ENCODE data around the gene ARHGAP33. TPM values are rescaled to one million over a fixed set of nuclear protein-coding genes. Genes with fewer than 3 reads are reported as not detected.

Gene ARHGAP33
- polyA plus RNA-seq, 1 donor (not counting 4 experiments of a cell fraction or from before 2014, with no cell fraction given) = 0.49 TPM

- Histone ChIP-seq H3K36me3 (ENCODE audit: control insufficient read depth in 2 of 2, extremely low read depth in 1 of 2, insufficient read depth in 2 of 2, low read length in 2 of 2) (peaks cover 61 to 71% of the 10 kb centered on the region in 2 experiments), H3K9me3 (ENCODE audit: control insufficient read depth, low read depth, low read length) (no peaks in the 10 kb centered on the region), H4K20me1 (ENCODE audit: control insufficient read depth, extremely low read depth, insufficient read depth, low read length) (peaks cover 6% of the 10 kb centered on the region), H3K4me3 (ENCODE audit: control insufficient read depth in 2 of 3, extremely low read depth in 1 of 3, insufficient read depth in 2 of 3, low read depth in 1 of 3, low read length in 3 of 3) (no peak overlapping the region), H3K79me2 (ENCODE audit: control insufficient read depth, insufficient read depth, low read length) (peaks cover 2% of the 10 kb centered on the region), H3K9ac (ENCODE audit: control insufficient read depth, extremely low read depth, insufficient read depth, low read length) (no peak overlapping the region), H3K27ac (ENCODE audit: control insufficient read depth, insufficient read depth, low read length) (no peak overlapping the region), H3K27me3 (ENCODE audit: control insufficient read depth, extremely low read depth, insufficient read depth, low read length) (no peaks in the 10 kb centered on the region), H3K4me2 (ENCODE audit: control insufficient read depth, extremely low read depth, insufficient read depth, low read depth, low read length) (no peak overlapping the region), H2AFZ (ENCODE audit: control insufficient read depth, low read length) (no peak overlapping the region), H3K4me1 (ENCODE audit: control insufficient read depth, extremely low read depth, insufficient read depth, low read length) (no peaks in the 10 kb centered on the region), H3K9me1 (ENCODE audit: control insufficient read depth, extremely low read depth, insufficient read depth, low read length) (no peaks in the 10 kb centered on the region)
- TF ChIP-seq EZH2 (IDR thresholded peaks at IDR 0.05; ENCODE audit: low read length) = no peak
- TF ChIP-seq, protein P1, sequence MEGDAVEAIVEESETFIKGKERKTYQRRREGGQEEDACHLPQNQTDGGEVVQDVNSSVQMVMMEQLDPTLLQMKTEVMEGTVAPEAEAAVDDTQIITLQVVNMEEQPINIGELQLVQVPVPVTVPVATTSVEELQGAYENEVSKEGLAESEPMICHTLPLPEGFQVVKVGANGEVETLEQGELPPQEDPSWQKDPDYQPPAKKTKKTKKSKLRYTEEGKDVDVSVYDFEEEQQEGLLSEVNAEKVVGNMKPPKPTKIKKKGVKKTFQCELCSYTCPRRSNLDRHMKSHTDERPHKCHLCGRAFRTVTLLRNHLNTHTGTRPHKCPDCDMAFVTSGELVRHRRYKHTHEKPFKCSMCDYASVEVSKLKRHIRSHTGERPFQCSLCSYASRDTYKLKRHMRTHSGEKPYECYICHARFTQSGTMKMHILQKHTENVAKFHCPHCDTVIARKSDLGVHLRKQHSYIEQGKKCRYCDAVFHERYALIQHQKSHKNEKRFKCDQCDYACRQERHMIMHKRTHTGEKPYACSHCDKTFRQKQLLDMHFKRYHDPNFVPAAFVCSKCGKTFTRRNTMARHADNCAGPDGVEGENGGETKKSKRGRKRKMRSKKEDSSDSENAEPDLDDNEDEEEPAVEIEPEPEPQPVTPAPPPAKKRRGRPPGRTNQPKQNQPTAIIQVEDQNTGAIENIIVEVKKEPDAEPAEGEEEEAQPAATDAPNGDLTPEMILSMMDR (optimal IDR thresholded peaks at IDR 0.05 in 1 of 3, IDR thresholded peaks at IDR 0.05 in 1 of 3, conservative IDR thresholded peaks at IDR 0.05 in 1 of 3; ENCODE audit: extremely low read depth in 1 of 3, insufficient read depth in 2 of 3, low read length in 3 of 3) = no peak
- FAIRE-seq (no peak), DNase-seq (ENCODE audit: low read depth, low spot score) (no peak)
- dilution Hi-C loops (cut with MboI; ENCODE audit: extremely low pct_ligation_motif_present, low sequenced_read_pairs) = no loop called here
Measured at GRCh38 chr19:35734273-35734672, 41.1 kb upstream of the ARHGAP33 start.

DNA sequence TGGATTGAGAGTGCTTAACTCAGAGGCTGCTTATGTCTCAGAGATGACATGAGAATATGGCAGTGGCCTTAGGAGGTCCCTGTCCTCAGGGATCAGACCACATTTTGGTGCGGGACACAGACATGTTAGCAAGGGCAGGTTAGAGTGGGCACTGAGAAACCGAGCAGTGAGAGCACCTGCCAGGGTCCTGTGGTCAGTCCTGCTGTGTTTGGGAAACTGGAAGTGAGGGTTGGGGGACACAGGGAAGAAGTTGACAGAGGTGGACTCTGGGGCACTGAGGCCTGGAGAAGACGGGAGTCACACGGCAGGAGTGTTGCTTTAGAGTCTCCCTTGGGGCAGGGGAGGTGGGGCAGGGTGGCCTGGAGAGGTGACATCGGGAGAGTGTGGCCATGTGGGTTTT is 40.5 kb upstream of the ARHGAP33 start:
- Histone ChIP-seq H3K9me1 (ENCODE audit: control insufficient read depth, extremely low read depth, insufficient read depth, low read length) (no peaks in the 10 kb centered on the region), H3K9me3 (ENCODE audit: control insufficient read depth, low read depth, low read length) (no peaks in the 10 kb centered on the region), H3K4me1 (ENCODE audit: control insufficient read depth, extremely low read depth, insufficient read depth, low read length) (no peaks in the 10 kb centered on the region), H4K20me1 (ENCODE audit: control insufficient read depth, extremely low read depth, insufficient read depth, low read length) (peaks cover 6% of the 10 kb centered on the region), H3K27ac (ENCODE audit: control insufficient read depth, insufficient read depth, low read length) (no peak overlapping the region), H3K4me3 (ENCODE audit: control insufficient read depth in 2 of 3, extremely low read depth in 1 of 3, insufficient read depth in 2 of 3, low read depth in 1 of 3, low read length in 3 of 3) (no peak overlapping the region), H3K27me3 (ENCODE audit: control insufficient read depth, extremely low read depth, insufficient read depth, low read length) (no peaks in the 10 kb centered on the region), H3K36me3 (ENCODE audit: control insufficient read depth in 2 of 2, extremely low read depth in 1 of 2, insufficient read depth in 2 of 2, low read length in 2 of 2) (peaks cover 55 to 66% of the 10 kb centered on the region in 2 experiments), H3K9ac (ENCODE audit: control insufficient read depth, extremely low read depth, insufficient read depth, low read length) (no peak overlapping the region), H3K79me2 (ENCODE audit: control insufficient read depth, insufficient read depth, low read length) (peaks cover 2% of the 10 kb centered on the region), H2AFZ (ENCODE audit: control insufficient read depth, low read length) (no peak overlapping the region), H3K4me2 (ENCODE audit: control insufficient read depth, extremely low read depth, insufficient read depth, low read depth, low read length) (no peak overlapping the region)
- dilution Hi-C loops (cut with MboI; ENCODE audit: extremely low pct_ligation_motif_present, low sequenced_read_pairs) = no loop called here
- TF ChIP-seq, protein P1 (optimal IDR thresholded peaks at IDR 0.05 in 1 of 3, IDR thresholded peaks at IDR 0.05 in 1 of 3, conservative IDR thresholded peaks at IDR 0.05 in 1 of 3; ENCODE audit: extremely low read depth in 1 of 3, insufficient read depth in 2 of 3, low read length in 3 of 3) = no peak
- no peak for TF ChIP-seq EZH2 (IDR thresholded peaks at IDR 0.05; ENCODE audit: low read length)
- DNase-seq (ENCODE audit: low read depth, low spot score) = no peak
- no peak for FAIRE-seq
